Hematopoietic multipotent progenitor cell (in vitro differentiated cells): ENCODE measurements around the gene FYCO1. TPM values are rescaled to one million over a fixed set of nuclear protein-coding genes. Genes with fewer than 3 reads are reported as not detected.
A peak's percentile ranks its signal among the peaks of the same experiment; 100 is the strongest.

ENCODE experiments used
- DNase-seq, 3 donors: peaks; one replicate each; pipeline ENCODE4 v3.0.0-alpha.2; 2011 to 2015; ENCODE audit warnings: low read depth in 2 of 3, low spot score in 2 of 3
- total RNA-seq: library from RNA; depleted of rRNA; stranded (reverse); fragments of >200 nt; gene quantifications from one replicate; pipeline ENCODE4 v1.2.3, GENCODE V29; 2012

Gene FYCO1
- total RNA-seq, 1 donor, result 13.7 TPM

DNA sequence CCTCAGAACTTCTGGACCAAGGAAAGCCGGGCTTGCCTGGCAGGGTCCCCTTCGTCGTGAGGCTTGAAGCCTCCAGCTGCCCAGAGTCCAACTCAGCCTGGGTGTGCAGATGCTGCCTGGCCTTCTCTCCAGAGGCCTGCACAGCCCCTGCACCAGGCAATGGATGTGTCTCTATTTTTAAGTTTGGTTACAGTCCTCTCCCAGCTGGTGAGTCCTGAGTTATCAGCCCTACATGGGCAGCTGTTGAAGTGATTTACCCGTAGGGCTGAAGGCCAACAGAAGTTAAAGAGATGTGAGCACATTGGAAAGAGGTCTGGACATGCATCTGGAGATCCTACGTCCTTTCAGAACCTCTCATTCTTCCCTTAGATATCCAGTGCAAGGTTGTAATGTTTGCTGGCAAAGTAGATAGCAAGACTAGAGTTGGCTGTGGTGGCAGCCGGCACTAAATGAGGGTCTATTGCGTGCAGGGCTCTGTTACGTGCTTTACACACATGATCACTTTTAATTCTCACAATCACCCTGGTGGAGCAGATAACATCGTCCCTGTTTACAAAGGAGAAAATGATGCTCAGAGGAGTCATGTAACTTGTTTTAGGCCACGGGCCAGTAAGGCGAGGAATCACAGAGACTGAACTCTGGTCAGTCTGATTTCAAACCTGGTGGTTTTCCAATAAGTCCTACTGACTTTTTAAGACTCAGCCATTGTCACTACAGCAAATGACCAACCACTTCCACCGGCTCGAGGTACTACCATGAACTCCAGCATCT, 9.9 kb downstream of the FYCO1 start:
- no peak for DNase-seq

DNA sequence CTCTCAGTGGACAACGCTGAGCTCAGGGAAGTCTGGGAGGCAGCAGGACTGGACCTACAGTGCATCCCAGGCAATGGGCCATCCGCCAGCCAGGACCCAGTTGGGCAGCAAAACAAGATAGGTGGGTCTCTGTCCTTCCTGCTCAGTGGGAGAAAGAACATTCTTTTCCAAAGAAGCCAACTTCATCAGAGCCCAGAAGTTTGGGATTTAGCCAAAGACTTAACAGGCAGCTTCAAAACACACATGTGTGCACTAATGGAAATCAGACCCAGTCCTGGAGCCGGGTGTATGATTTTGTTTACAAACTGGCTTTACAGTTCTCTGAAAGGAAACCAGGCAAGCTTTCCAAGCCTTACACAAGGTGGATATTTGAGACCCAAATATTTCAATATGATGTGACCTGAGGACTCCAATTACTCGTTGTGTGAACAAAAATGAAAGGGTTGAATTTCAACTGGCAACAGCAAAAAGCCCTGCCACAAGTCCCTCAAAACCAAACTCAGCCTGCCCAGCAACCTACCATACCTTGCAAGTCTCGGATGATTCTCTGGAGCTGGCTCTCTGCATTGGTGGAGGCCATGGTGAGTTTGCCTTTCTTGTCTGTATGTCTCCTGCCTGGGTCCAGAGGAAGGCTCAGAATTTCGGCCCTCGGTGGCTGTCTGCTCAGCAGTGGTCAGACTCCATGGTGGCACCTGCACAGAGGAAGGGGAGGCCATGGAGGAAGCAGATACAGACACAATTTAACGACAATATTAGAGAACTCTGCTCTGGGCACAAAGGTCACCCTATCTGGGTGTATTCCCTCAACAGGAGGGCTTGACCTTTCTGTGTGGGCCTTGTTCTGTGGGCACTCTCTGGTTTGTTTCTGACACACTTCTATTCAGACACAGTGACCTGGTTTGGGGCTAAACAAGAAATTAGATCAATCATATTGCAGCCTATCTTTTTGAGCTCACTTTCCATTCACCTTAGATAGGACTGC, 11.0 kb downstream of the FYCO1 start:
- no peak for DNase-seq

DNA sequence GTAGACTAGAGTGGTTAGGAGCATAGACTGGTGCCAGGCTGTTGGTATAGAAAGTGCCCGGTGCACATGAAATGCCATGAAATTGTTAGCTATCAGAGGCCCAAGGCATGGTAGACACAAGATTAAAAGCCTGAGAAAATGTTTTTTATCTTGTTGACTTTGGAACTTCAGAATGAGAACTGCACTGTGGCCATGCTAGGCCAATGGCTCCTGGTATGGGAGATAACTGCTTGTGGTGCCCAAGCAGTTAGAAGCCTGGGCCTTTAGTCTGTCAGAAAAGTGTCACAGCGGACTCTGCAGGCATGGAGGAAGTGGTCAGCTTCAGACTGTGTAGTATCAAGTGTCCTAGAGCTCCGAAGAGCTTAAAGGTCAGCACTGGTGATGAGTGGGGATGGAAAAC, 11.9 kb downstream of the FYCO1 start:
- DNase-seq, result no peak

DNA sequence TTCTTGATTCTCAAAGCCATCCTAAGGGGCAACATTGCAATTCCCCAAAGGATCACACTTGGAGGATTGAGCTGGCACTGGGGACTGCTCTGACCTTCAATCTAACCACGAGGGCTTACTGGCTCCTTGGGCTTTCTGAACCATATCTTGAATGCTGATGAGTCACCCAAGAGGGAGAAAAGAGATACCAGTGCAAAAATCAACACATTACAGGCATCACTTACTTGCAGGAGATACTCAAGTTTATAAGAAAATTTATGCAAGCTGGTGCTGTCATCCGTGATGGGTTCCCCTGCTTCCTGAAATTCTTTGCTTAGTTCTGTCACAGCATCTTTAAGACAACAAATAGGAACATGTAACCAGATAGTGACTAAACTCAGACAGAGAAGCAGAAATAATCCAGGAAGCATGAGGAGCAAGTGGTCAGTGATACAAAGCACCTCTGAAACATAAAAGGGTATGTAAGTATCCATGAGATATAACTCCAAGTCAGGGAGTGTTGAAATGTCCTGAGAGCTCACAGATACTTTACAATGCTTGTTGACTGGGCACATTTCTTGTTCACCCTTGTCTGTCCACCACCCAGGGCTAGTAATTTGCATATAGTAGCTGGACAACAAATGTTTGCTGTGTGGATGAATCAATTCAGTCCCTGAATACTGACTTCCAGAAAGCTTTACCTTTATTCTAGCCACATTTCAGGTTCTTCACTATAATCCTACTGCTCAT, 14.1 kb downstream of the FYCO1 start:
- DNase-seq, result no peak

DNA sequence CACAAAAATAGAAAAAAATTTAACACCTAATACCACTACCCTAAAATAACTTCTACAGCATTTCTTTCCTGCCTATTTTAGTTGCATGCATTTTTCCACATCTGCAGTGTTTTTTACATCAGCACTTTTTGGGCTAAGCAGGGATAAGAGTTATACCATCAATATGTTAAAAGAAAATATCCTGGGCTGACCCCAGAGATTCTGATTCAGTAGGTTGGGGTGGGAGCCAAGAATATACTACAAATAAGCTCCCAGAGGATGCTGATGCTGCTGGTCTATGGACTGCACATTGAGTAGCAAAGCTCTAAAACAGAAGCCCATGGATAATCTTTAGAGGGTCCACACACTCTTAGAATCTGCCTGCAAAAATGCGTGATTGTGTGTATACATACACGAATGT, 14.8 kb downstream of the FYCO1 start:
- no peak for DNase-seq

DNA sequence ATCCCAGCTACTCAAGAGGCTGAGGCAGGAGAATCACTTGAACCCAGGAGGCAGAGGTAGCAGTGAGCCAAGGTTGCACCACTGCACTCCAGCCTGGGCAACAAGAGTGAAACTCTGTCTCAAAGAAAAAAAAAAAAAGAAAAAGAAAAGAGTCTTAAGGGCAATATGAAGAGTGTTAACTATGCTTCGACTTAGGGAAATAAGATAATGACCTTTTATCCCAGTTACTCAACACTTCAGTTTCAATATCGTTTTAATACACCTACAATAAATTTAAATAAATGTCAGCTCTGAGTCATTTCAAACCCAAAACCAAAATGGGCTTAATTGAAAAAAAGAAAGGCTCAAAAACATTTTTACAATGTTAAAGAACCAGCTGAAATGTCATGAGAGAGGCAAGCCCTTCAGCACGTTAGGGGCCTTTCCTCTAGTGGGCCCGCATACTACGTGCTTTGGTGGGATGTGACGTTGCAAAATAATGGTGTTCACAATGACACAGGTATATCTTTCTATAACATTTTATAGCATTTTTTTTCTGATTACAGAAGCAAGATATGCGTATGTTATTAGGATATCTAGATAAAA, 15.3 kb downstream of the FYCO1 start:
- no peak for DNase-seq

DNA sequence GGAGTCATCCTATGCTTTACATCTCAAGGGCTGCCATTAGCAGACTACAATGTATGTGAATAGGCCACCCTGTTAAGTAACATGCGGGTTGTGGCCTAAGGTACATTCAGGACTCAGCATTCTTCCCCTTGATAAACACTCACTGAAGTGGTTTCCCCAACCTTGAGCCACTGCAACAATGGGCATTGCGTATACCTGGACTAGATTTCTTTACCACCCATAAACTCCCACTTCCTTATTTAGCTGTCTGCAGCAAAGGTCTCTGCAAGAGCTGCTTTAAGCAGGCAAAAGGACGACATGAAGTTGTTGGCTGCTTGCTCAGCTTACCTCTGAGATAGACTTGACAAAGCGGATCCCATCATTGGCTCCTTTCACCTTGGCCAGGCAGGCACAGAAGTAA, 16.2 kb downstream of the FYCO1 start:
- no peak for DNase-seq

DNA sequence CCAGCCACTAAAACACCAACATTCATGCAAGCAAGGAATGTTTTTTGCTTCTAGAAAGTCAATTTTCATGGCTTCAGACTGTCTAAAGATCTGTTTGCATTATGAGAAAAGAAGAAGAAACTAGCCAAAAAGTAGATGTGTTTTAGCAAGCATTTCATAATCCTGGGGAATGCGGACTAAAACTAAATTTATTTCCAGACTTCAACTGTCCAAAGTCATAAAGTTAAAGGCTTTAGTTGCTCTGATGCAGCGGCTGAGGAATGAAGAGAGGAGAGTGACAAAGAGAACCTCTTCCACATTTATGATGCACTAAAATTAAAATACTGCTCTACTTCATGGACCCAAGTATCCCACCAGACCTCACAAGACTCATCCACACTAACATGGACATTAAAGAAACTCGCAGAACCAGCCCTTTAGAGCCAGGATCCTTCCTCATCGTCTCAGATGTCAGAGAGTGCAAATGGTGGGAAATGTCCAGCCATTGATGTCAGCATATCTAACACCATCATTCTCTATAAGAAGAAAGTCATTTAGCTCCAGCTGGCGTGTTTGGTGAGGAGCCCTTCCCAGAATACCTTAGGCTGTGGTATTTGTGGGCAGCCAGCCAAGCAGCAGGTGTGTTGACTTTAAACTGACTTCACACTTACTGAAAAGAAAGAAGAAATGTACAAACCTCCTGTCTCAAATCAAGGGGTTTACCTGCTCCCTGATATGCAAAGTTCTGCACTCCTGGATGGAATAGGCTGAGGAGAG, 17.4 kb downstream of the FYCO1 start:
- DNase-seq, result no peak

DNA sequence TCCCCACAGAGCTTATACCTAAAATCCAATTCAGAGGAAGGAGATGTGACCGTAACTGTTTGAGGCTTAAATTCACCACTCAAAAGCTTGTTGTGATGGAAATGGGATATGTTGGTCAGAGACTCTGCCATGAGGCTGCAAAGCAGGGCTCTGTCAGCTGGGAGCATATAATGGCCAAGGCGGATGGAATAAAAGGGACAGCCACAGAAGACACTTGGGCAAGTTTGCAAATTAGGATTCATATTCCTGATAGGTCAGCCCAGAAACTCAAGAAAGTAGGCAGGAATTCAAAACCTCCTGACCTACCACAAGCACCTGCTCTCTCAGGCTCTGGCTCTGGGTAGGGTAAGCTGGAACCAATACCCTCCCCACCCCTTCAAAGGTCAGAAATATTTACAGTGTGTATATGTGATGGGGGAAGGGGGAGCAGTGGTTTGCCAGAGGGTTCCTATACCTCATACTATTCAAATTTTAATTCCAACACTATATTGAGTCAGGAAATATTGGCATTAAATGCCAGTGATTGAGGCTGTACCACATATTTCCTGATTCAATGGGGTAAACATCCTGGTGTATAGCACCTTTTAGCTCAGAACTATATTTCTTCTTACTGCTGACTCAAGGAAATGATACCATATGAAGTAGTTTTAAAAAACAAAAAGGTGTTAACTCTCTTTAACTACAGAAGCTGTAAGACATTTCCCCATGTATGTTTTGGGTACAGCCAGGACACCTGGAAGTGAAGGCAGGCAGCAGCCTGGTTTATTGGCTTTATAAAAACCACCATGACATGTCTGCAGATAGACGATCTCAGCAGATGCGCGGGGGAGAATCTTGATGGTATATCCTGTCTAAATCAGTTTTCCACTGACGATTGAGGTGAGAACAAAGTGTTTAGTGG, 19.2 kb downstream of the FYCO1 start:
- no peak for DNase-seq

DNA sequence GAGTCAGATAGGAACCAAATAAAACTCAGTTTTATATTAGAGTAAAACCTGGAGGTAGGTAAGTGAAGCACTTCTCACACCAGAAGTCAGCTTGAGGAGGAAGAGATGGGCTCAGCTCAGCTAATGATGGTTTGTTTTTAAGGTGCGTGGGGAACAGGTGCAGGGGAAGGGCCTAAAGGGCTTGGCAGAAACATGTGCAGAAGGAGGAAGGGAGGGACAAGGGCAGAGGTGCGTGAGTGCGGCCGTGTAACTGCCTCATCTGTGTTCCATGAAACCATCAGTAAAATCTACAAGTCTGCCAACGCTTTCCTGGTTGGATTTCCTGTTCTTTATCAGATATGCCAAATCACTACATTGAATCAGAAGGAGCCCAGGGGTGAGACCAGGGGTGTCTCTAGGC, 19.9 kb downstream of the FYCO1 start:
- peak in 1 of 3 donors; percentile 21 for DNase-seq

DNA sequence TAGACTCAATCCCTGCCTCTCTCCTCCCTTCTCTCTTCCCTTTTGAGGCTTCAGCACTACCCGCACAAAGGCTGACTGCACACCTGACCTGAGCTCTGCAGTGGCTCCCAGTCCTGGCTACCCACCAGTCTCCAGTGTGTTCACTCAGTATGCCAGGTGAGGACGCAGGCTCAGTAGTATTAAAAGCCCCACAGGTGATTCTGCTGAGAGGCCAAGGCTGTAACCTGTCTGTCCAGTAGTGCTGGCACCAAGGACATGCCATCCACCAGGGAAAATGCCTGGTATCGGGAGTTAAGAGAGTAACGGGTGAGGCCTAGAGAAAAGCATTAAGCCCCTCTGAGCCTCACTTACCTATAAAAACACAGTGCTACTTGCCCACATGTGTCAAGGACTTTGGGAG, 20.9 kb downstream of the FYCO1 start:
- DNase-seq, result no peak

DNA sequence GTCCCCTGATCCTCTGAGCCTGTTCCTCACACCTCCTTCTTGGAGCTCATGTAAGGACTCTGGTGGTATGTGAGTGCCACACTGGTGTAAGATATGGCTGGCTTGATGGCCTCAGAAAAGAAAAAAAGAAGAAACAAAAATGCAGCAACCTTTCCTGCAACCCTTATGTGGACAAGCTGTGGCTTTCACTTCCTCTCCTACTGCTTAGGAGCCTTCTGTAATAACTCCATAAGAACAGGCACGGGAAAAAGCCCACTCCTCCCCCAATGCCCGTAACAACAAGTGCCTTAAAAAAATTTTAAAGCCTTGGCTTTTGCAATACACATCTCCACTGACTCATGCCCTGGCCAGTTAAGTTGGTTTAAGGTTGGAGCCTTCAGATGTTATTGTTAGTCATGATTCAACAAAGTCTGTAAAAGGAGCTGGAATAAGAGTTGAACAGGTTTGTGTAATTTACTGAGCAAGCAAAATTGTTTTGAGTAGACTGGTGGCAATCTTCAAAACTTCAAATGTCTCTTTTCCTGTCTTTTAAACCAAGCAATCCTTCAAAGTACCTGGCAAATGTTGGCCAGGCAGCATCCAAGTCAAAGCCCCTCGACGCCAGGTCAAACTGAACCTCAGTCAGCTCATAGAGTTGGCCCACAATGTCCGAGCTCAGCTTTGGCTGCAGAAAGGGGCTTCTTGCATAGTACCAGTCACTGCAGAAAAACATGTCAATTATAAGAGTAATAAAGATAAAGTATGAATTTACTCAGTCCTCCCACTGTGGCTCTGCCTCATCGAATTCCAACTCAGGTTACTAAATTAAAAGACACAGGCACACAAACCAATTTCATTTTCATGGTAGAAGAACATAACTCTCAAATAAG, 22.9 kb downstream of the FYCO1 start:
- peak in 2 of 3 donors; percentile 36 to 38 for DNase-seq

DNA sequence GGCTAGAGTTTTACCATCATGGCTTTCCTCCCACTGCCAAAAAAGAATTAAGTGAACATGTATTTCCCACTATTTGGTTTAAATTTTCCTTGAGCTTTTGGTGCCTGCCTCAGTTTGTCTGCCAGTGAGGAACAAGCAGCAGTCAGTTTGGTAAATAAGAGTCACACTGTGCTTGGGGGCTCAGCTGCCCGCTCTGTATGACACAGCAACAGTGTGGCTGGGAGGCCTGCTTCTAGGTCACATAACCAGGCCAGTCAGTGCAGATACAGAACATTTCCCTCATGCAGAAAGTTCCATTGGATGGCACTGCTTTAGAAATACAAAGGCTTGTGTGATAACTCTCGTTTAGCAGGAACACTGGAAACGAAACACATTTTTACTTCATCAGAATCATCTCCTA, 25.7 kb downstream of the FYCO1 start:
- no peak for DNase-seq

DNA sequence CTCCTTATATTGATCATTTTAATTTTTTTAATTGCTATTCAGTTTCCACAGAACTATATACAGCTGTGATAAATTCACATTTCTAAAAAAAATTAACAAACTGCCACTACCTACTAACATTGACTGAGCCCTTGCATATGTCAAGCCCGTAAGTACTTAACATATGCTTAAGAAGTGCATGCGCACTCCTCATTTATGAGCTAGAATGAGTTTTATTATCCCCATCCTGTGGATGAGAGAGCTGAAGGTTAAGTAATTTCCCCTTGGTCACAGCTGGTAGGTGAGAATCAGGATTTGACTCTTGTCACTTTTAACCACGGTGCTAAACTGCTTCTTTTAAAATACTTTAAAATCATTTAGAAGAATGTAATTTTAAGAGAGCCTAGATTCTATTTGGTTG, 26.5 kb downstream of the FYCO1 start:
- no peak for DNase-seq

DNA sequence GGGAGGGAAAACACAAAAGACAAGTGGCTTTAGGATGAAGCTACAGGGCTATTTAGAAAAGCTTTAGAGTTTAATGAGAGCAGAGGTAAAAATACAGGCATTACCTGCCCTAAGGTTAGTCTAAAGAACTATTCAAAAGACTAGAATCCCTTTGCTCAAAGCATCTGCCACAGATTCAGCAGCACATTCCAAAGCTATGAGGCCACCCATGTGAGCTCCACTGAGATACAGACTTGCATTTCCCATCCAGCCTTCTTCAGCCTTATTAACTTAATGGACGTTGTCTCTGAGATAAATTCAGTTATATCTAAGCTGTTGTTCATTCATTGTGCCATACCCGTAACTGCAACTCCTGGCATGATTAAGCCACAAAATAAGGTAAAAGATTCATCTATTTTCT, 26.9 kb downstream of the FYCO1 start:
- DNase-seq, result no peak

DNA sequence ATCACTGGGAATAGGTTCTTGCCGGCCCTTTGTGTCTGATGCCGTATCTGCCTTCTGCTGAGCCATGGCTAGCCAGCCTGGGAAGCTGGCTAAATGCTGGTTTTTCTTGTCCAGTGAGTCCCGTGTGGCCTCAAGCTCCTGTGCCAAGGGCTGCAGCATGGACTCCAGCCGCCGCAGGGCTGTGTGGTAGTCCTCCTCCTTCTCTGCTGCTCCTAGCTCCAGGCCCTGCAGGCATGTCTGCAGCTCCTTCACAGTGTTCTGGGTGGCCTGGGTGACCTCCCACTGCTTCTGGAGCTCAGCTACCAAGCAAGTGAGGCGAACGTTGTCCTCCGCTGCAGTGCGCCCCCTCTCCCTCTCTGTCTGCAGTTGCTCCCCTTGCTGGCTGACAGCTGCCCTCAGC, 27.5 kb downstream of the FYCO1 start:
- no peak for DNase-seq

DNA sequence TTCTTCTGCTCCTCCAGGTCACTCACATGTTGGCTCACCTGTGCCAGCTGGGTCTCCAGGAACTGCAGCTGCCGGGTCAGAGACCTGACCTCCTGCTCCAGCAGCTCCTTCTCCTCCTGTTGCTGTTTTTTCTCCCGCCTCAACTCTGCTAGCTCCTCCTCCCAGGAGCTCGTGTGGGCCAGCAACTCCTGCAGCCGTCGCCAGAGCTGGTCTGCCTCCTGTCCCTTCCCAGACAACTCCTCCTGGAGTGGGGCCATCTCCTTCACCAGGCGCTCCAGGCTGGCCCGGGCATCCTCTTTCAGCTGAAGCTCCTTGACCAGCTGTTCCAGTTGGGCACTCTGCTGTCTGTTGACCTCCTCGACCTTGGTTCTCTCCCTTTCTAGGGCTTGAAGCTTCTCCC, 27.9 kb downstream of the FYCO1 start:
- DNase-seq, result no peak
